ENCODE data around the gene GMDS.

GRCh38 chr6:1703923-1704322, 541.5 kb downstream of the GMDS start:
- TF ChIP-seq USF2 (IDR thresholded peaks at IDR 0.05; ENCODE audit: low read depth, low read length), result no peak
- no peak for TF ChIP-seq USF2 (CRISPR knock-in tag; IDR thresholded peaks at IDR 0.05; ENCODE audit: borderline replicate concordance)
- TF ChIP-seq ZFP41 (CRISPR knock-in tag; IDR thresholded peaks at IDR 0.05; ENCODE audit: borderline replicate concordance), result no peak
- no peak for TF ChIP-seq ZBTB39 (CRISPR knock-in tag; IDR thresholded peaks at IDR 0.05)
- TF ChIP-seq CHD2 (IDR thresholded peaks at IDR 0.05; ENCODE audit: low read depth, low read length), result no peak
